ENCODE data around the gene GALK1.
"Not testable (repeated sequence)": the region's sequence is repeated elsewhere in the genome, so short reads cannot be mapped to it uniquely, and the experiment has no call there.

GALK1 gene

GRCh38 chr17:75764417-75764710, 628 bp downstream of the GALK1 start:
- in situ Hi-C loops (cut with MboI; ENCODE audit: low pct_unique_long_range_greater_than_20kb, low sequenced_read_pairs, unreplicated experiment) = no loop called here
- no peak for TF ChIP-seq CTCF (IDR thresholded peaks at IDR 0.05; ENCODE audit: extremely low read depth, insufficient read depth, missing control alignments)
- DNase-seq (ENCODE audit: low spot score) = no peak

- DNase-seq (ENCODE audit: low spot score) = no peak
- in situ Hi-C loops (cut with MboI; ENCODE audit: low pct_unique_long_range_greater_than_20kb, low sequenced_read_pairs, unreplicated experiment) = no loop called here
- no peak for TF ChIP-seq CTCF (IDR thresholded peaks at IDR 0.05; ENCODE audit: extremely low read depth, insufficient read depth, missing control alignments)
Observed at GRCh38 chr17:75763613-75764416, 1.2 kb downstream of the GALK1 start.

GRCh38 chr17:75763269-75763607, 1.8 kb downstream of the GALK1 start:
- TF ChIP-seq CTCF (IDR thresholded peaks at IDR 0.05; ENCODE audit: extremely low read depth, insufficient read depth, missing control alignments) = no peak
- DNase-seq (ENCODE audit: low spot score) = no peak
- in situ Hi-C loops (cut with MboI; ENCODE audit: low pct_unique_long_range_greater_than_20kb, low sequenced_read_pairs, unreplicated experiment) = no loop called here

DNA sequence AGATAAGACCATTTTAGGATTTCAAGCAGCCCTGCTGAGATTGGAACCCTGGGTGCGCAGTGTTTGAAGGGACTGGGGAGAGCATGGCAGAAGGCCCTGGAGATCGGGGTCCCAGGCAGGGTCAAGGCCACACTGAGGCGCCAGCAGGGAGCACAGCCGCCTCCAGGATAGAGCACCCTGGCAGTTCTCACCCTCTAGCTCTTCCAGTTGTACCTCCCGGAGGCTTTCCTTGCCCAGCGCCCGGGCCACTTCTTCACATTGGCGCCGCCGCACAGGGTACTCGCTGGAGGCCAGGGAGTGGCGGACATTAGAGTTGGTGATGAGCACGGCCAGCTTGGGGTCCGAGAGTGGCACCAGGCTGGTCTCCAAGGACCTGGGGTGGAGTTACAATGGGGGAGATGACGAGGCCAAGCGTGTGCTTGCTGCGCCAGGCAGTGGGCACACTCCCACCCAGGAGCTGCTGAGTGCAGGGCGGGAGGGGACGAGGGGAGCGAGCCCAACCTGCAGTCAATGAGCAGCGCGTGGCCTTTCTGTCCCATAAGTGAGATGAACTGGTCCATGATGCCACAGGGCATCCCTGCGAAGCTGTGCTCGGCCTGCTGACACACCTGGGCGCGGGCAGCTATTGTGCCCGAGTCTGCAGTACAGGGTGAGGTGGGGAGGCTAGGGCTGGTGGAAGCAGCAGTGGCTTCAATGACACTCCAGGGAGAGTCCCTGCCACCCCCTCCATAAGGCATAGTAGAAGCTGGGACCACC, 2.3 kb downstream of the GALK1 start:
- no peak for DNase-seq (ENCODE audit: low spot score)
- in situ Hi-C loops (cut with MboI; ENCODE audit: low pct_unique_long_range_greater_than_20kb, low sequenced_read_pairs, unreplicated experiment) = no loop called here
- no peak for TF ChIP-seq CTCF (IDR thresholded peaks at IDR 0.05; ENCODE audit: extremely low read depth, insufficient read depth, missing control alignments)

DNA sequence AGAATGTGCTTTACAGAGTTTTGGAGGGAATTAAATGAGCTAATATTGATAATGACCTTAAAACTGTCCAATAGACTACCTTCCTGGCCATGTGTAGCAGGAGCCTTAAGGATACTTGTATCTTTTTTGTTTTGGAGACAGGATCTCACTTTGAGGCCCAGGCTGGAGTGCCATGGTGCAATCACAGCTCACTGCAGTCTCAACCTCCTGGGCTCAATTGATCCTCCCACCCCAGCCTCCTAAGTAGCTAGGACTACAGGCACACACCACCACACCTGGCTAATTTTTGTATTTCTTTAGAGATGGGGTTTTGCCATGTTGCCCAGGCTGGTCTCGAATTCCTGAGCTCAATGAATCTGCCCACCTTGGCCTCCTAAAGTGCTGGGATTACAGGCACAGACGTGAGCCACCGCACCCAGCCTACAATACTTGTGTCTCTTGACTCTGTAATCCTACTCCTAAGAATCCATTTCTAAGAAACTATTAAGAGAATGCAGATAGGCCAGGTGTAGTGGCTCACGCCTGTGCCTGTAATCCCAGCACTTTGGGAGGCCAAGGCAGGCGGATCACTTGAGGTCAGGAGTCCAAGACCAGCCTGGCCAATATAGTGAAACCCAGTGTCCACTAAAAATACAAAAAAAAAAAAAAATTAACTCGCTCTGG, 4.9 kb downstream of the GALK1 start:
- DNase-seq (ENCODE audit: low spot score); in situ Hi-C loops (cut with MboI; ENCODE audit: low pct_unique_long_range_greater_than_20kb, low sequenced_read_pairs, unreplicated experiment): not testable (repeated sequence)

DNA sequence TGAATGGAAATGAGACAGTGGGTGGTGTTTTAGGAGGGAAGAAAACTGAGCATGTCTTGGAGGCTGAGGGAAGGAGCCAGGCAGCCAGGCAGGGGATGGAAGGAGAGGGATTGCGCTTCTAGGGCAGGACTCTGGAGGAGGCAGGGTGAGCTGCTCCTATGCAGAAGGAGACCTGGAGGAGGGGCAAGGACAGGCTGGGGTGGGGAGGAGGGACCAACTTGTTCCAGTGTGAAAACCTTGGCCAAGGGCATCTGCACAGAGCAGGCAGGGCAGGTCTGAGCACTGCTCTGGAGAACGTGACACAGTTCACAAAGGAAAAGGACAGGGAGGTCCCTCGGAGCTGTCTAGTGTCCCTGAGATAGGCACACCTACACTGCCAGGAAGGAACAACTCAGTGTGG, 5.5 kb downstream of the GALK1 start:
- no peak for TF ChIP-seq CTCF (IDR thresholded peaks at IDR 0.05; ENCODE audit: extremely low read depth, insufficient read depth, missing control alignments)
- in situ Hi-C loops (cut with MboI; ENCODE audit: low pct_unique_long_range_greater_than_20kb, low sequenced_read_pairs, unreplicated experiment) = no loop called here
- no peak for DNase-seq (ENCODE audit: low spot score)

All from GM13977 (cell line).